ENCODE data around the gene ANKRD13C. TPM values are rescaled to one million over a fixed set of nuclear protein-coding genes. Genes with fewer than 3 reads are reported as not detected.
"Not testable (repeated sequence)": the region's sequence is repeated elsewhere in the genome, so short reads cannot be mapped to it uniquely, and the experiment has no call there.

ANKRD13C gene
- total RNA-seq, 1 experiment from 2014 or later, result 21.3 TPM

GRCh38 chr1:70339644-70340043 lies 14.9 kb downstream of the ANKRD13C start:
- not testable (repeated sequence) for H3K36me3 ChIP-seq; DNase-seq; H3K9me3 ChIP-seq (replicated peaks); H3K4me1 ChIP-seq; H3K4me3 ChIP-seq; H3K27me3 ChIP-seq; H3K27ac ChIP-seq

GRCh38 chr1:70336050-70336449 lies 18.5 kb downstream of the ANKRD13C start:
- Histone ChIP-seq H3K36me3 (peaks cover 4% of the 10 kb centered on the region; the same call in 1 of the 2 replicates), H3K4me3 (no peak overlapping the region), H3K9me3 (replicated peaks) (no peaks in the 10 kb centered on the region), H3K27me3 (no peaks in the 10 kb centered on the region), H3K4me1 (no peaks in the 10 kb centered on the region), H3K27ac (no peak overlapping the region)
- DNase-seq, result no peak

GRCh38 chr1:70334436-70334835 lies 20.1 kb downstream of the ANKRD13C start:
- H3K4me1 ChIP-seq, result no peaks in the 10 kb centered on the region
- peaks cover 7% of the 10 kb centered on the region; the same call in 1 of the 2 replicates for H3K36me3 ChIP-seq
- H3K9me3 ChIP-seq (replicated peaks), result no peaks in the 10 kb centered on the region
- no peak overlapping the region for H3K4me3 ChIP-seq
- no peak for DNase-seq
- H3K27ac ChIP-seq, result no peak overlapping the region
- H3K27me3 ChIP-seq, result no peaks in the 10 kb centered on the region

GRCh38 chr1:70333245-70333644 lies 21.3 kb downstream of the ANKRD13C start:
- H3K4me1 ChIP-seq, result no peaks in the 10 kb centered on the region
- DNase-seq, result no peak
- H3K27me3 ChIP-seq, result no peaks in the 10 kb centered on the region
- H3K36me3 ChIP-seq, result peaks cover 7% of the 10 kb centered on the region; the same call in 1 of the 2 replicates
- H3K9me3 ChIP-seq (replicated peaks), result no peaks in the 10 kb centered on the region
- no peak overlapping the region for H3K27ac ChIP-seq
- no peak overlapping the region for H3K4me3 ChIP-seq

- Histone ChIP-seq H3K27ac (no peak overlapping the region), H3K4me3 (no peak overlapping the region), H3K4me1 (no peaks in the 10 kb centered on the region; the same call in 1 of the 2 replicates), H3K36me3 (peaks cover 7% of the 10 kb centered on the region; the same call in 1 of the 2 replicates), H3K9me3 (replicated peaks) (no peaks in the 10 kb centered on the region), H3K27me3 (no peaks in the 10 kb centered on the region)
- DNase-seq, result no peak
Measured at GRCh38 chr1:70331962-70332361, 22.6 kb downstream of the ANKRD13C start.

GRCh38 chr1:70327306-70328076 lies 27.0 kb downstream of the ANKRD13C start:
- no peak overlapping the region for H3K27ac ChIP-seq
- no peaks in the 10 kb centered on the region for H3K27me3 ChIP-seq
- H3K36me3 ChIP-seq, result peaks cover 12% of the 10 kb centered on the region
- no peaks in the 10 kb centered on the region for H3K9me3 ChIP-seq (replicated peaks)
- no peak overlapping the region for H3K4me3 ChIP-seq
- H3K4me1 ChIP-seq, result no peaks in the 10 kb centered on the region; the same call in 1 of the 2 replicates
- DNase-seq, result no peak

GRCh38 chr1:70324683-70325082 lies 29.8 kb downstream of the ANKRD13C start:
- H3K36me3 ChIP-seq, result peaks cover 15% of the 10 kb centered on the region
- H3K27me3 ChIP-seq, result no peaks in the 10 kb centered on the region

GRCh38 chr1:70319750-70320149 lies 34.8 kb downstream of the ANKRD13C start:
- Histone ChIP-seq H3K4me1 (no peaks in the 10 kb centered on the region; the same call in 1 of the 2 replicates), H3K4me3 (no peak overlapping the region), H3K9me3 (replicated peaks) (no peaks in the 10 kb centered on the region), H3K27ac (no peak overlapping the region), H3K36me3 (peaks cover 15% of the 10 kb centered on the region), H3K27me3 (no peaks in the 10 kb centered on the region)
- DNase-seq, result no peak

More at GRCh38 chr1:70324683-70325082, 29.8 kb downstream of the ANKRD13C start:
- no peaks in the 10 kb centered on the region; the same call in 1 of the 2 replicates for H3K4me1 ChIP-seq
- H3K9me3 ChIP-seq (replicated peaks), result no peaks in the 10 kb centered on the region
- no peak for DNase-seq
- no peak overlapping the region for H3K27ac ChIP-seq
- H3K4me3 ChIP-seq, result no peak overlapping the region

GRCh38 chr1:70318191-70318590 lies 36.3 kb downstream of the ANKRD13C start:
- Histone ChIP-seq H3K4me1 (no peaks in the 10 kb centered on the region), H3K4me3 (no peak overlapping the region), H3K9me3 (replicated peaks) (no peaks in the 10 kb centered on the region), H3K27me3 (no peaks in the 10 kb centered on the region), H3K36me3 (0 out of 2 replicates have a peak, but pooled peaks cover 9% of the 10 kb centered on the region), H3K27ac (no peak overlapping the region)
- no peak for DNase-seq

GRCh38 chr1:70317087-70317486 lies 37.4 kb downstream of the ANKRD13C start:
- no peak for DNase-seq
- H3K27me3 ChIP-seq, result no peaks in the 10 kb centered on the region
- no peaks in the 10 kb centered on the region for H3K4me1 ChIP-seq
- H3K36me3 ChIP-seq, result 0 out of 2 replicates have a peak, but pooled peaks cover 3% of the 10 kb centered on the region
- no peak overlapping the region for H3K27ac ChIP-seq
- no peaks in the 10 kb centered on the region for H3K9me3 ChIP-seq (replicated peaks)
- no peak overlapping the region for H3K4me3 ChIP-seq

GRCh38 chr1:70315782-70316181 lies 38.7 kb downstream of the ANKRD13C start:
- no peak overlapping the region for H3K4me3 ChIP-seq
- no peaks in the 10 kb centered on the region for H3K4me1 ChIP-seq
- no peaks in the 10 kb centered on the region for H3K9me3 ChIP-seq (replicated peaks)
- no peak overlapping the region for H3K27ac ChIP-seq
- no peak for DNase-seq
- no peaks in the 10 kb centered on the region for H3K36me3 ChIP-seq
- no peaks in the 10 kb centered on the region for H3K27me3 ChIP-seq

GRCh38 chr1:70314706-70315304 lies 39.7 kb downstream of the ANKRD13C start:
- Histone ChIP-seq H3K4me3 (no peak overlapping the region), H3K4me1 (no peaks in the 10 kb centered on the region), H3K27ac (no peak overlapping the region), H3K27me3 (no peaks in the 10 kb centered on the region), H3K36me3 (no peaks in the 10 kb centered on the region), H3K9me3 (replicated peaks) (no peaks in the 10 kb centered on the region)
- no peak for DNase-seq

- no peak overlapping the region for H3K27ac ChIP-seq
- H3K4me1 ChIP-seq, result no peaks in the 10 kb centered on the region
- DNase-seq, result no peak
- H3K4me3 ChIP-seq, result no peak overlapping the region
- H3K9me3 ChIP-seq (replicated peaks), result no peaks in the 10 kb centered on the region
- no peaks in the 10 kb centered on the region for H3K27me3 ChIP-seq
- H3K36me3 ChIP-seq, result 0 out of 2 replicates have a peak, but pooled peaks cover 7% of the 10 kb centered on the region
Measured at GRCh38 chr1:70311369-70311768, 43.2 kb downstream of the ANKRD13C start.

GRCh38 chr1:70299472-70299871 lies 55.0 kb downstream of the ANKRD13C start:
- Histone ChIP-seq H3K4me3 (no peak overlapping the region), H3K4me1 (no peaks in the 10 kb centered on the region), H3K27ac (no peak overlapping the region), H3K9me3 (replicated peaks) (no peaks in the 10 kb centered on the region), H3K36me3 (0 out of 2 replicates have a peak, but pooled peaks cover 6% of the 10 kb centered on the region), H3K27me3 (no peaks in the 10 kb centered on the region)
- no peak for DNase-seq

GRCh38 chr1:70295749-70296148 lies 58.8 kb downstream of the ANKRD13C start:
- Histone ChIP-seq H3K4me3 (no peak overlapping the region), H3K27ac (no peak overlapping the region), H3K9me3 (replicated peaks) (no peaks in the 10 kb centered on the region), H3K4me1 (no peaks in the 10 kb centered on the region), H3K27me3 (no peaks in the 10 kb centered on the region), H3K36me3 (peaks cover 7% of the 10 kb centered on the region)
- DNase-seq, result no peak

All from SJCRH30 (cell line).